Suprapubic skin (tissue), 4 donors: Measurements from ENCODE around the gene CA5B.

Source experiments
- EP300 ChIP-seq: sonication (generic); formaldehyde crosslinking; IDR thresholded peaks from one replicate; pipeline ENCODE4 v1.6.1; 2017; ENCODE audit warnings: antibody characterized with exemption
- POLR2A ChIP-seq, 2 donors: fragments of 450-650 bp; IDR thresholded peaks; one replicate each; pipeline ENCODE4 v1.6.1; 2017; ENCODE audit warnings: antibody characterized with exemption in 2 of 2, mild to moderate bottlenecking in 2 of 2, moderate library complexity in 2 of 2
- POLR2AphosphoS5 ChIP-seq, 3 donors: sonication (generic); formaldehyde crosslinking; IDR thresholded peaks; one replicate each; pipeline ENCODE4 v1.6.1; 2017; ENCODE audit warnings: antibody characterized with exemption in 3 of 3
- TF ChIP-seq, protein P1 (sequence below), 2 donors: fragments of 200-600 bp in 1 of 2; fragments of 450-650 bp in 1 of 2; sonication (generic) in 1 of 2; IDR thresholded peaks; one replicate each; pipeline ENCODE4 v1.5.1; 2016 to 2019; ENCODE audit warnings: antibody characterized with exemption in 2 of 2, mild to moderate bottlenecking in 1 of 2, moderate library complexity in 1 of 2

DNA sequence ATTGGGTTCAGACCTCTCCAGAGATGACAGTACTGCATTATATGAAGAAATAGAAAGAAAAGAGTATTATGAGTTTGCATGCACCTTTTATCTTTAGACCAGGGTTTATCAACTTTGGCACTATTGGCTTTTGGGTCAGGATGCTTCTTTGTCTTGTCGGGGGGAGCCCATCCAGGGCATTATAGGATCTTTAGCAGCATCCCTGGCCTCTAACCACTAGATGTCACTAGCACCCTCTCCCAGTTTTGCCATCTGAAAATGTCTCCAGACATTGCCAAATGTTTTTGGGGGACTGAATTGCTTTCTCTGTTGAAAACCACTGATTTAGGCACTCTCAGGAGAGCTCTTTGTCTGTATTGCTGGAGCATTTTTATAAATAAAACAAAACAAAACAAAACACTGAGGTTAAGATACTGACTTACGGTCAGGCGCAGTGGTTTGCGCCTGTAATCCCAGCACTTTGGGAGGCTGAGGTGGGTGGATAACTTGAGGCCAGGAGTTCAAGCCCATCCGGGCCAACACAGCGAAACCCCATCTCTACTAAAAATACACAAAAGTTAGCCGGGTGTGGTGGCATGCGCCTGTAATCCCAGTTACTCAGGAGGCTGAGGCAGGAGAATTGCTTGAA lies 23.6 kb downstream of the CA5B start:
- TF ChIP-seq POLR2A (IDR thresholded peaks at IDR 0.05): no peak
- TF ChIP-seq POLR2AphosphoS5 (IDR thresholded peaks at IDR 0.05): no peak
- TF ChIP-seq EP300: no peak
- TF ChIP-seq, protein P1, sequence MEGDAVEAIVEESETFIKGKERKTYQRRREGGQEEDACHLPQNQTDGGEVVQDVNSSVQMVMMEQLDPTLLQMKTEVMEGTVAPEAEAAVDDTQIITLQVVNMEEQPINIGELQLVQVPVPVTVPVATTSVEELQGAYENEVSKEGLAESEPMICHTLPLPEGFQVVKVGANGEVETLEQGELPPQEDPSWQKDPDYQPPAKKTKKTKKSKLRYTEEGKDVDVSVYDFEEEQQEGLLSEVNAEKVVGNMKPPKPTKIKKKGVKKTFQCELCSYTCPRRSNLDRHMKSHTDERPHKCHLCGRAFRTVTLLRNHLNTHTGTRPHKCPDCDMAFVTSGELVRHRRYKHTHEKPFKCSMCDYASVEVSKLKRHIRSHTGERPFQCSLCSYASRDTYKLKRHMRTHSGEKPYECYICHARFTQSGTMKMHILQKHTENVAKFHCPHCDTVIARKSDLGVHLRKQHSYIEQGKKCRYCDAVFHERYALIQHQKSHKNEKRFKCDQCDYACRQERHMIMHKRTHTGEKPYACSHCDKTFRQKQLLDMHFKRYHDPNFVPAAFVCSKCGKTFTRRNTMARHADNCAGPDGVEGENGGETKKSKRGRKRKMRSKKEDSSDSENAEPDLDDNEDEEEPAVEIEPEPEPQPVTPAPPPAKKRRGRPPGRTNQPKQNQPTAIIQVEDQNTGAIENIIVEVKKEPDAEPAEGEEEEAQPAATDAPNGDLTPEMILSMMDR (IDR thresholded peaks at IDR 0.05): peak; percentile 9 to 46
